Cerebellar cortex (tissue), 1 donor: ENCODE results near the gene ATP2C2.
"Not testable (repeated sequence)": the region's sequence is repeated elsewhere in the genome, so short reads cannot be mapped to it uniquely, and the experiment has no call there.

Experiments
- DNase-seq: peaks from one replicate; pipeline ENCODE4 v3.0.0-alpha.2; 2015; ENCODE audit warnings: low spot score

Gene ATP2C2

GRCh38 chr16:84451010-84451676 is 82.8 kb downstream of the ATP2C2 start:
- not testable (repeated sequence) for DNase-seq

GRCh38 chr16:84451781-84452180 is 83.4 kb downstream of the ATP2C2 start:
- no peak for DNase-seq

GRCh38 chr16:84453061-84453752 is 84.9 kb downstream of the ATP2C2 start:
- DNase-seq: no peak

GRCh38 chr16:84454611-84455010 is 86.3 kb downstream of the ATP2C2 start:
- DNase-seq: no peak

GRCh38 chr16:84455031-84455430 is 86.7 kb downstream of the ATP2C2 start:
- no peak for DNase-seq

- DNase-seq: no peak
These were observed 90.5 kb downstream of the ATP2C2 start for GRCh38 chr16:84458606-84459532.

GRCh38 chr16:84459533-84459894 is 91.2 kb downstream of the ATP2C2 start:
- DNase-seq: no peak

- DNase-seq: no peak
These were observed 91.6 kb downstream of the ATP2C2 start for GRCh38 chr16:84459941-84460405.

- no peak for DNase-seq
These were observed 92.2 kb downstream of the ATP2C2 start for GRCh38 chr16:84460406-84461028.

- no peak for DNase-seq
These were observed 92.7 kb downstream of the ATP2C2 start for GRCh38 chr16:84461029-84461412.

GRCh38 chr16:84461413-84462295 is 93.3 kb downstream of the ATP2C2 start:
- DNase-seq: no peak

GRCh38 chr16:84462296-84463210 is 94.2 kb downstream of the ATP2C2 start:
- DNase-seq: no peak

GRCh38 chr16:84463221-84463620 is 94.9 kb downstream of the ATP2C2 start:
- DNase-seq: no peak

- DNase-seq: no peak
These were observed 95.8 kb downstream of the ATP2C2 start for GRCh38 chr16:84464116-84464515.

GRCh38 chr16:84465154-84465553 is 96.8 kb downstream of the ATP2C2 start:
- DNase-seq: no peak

GRCh38 chr16:84466692-84467091 is 98.4 kb downstream of the ATP2C2 start:
- DNase-seq: no peak

- DNase-seq: no peak
These were observed 98.9 kb downstream of the ATP2C2 start for GRCh38 chr16:84467256-84467655.

- DNase-seq: no peak
These were observed 99.4 kb downstream of the ATP2C2 start for GRCh38 chr16:84467709-84468108.

GRCh38 chr16:84471316-84471715 is 103.0 kb downstream of the ATP2C2 start:
- DNase-seq: no peak

- no peak for DNase-seq
These were observed 103.6 kb downstream of the ATP2C2 start for GRCh38 chr16:84471966-84472365.
